NCI-H2227 (cell line): ENCODE results near the gene CAMK2A.

ENCODE experiments used
- DNase-seq: peaks from one replicate; lab custom pipeline; 2025; ENCODE audit not compliant: unreplicated experiment; lab: John Stamatoyannopoulos, UW

The CAMK2A gene

DNA sequence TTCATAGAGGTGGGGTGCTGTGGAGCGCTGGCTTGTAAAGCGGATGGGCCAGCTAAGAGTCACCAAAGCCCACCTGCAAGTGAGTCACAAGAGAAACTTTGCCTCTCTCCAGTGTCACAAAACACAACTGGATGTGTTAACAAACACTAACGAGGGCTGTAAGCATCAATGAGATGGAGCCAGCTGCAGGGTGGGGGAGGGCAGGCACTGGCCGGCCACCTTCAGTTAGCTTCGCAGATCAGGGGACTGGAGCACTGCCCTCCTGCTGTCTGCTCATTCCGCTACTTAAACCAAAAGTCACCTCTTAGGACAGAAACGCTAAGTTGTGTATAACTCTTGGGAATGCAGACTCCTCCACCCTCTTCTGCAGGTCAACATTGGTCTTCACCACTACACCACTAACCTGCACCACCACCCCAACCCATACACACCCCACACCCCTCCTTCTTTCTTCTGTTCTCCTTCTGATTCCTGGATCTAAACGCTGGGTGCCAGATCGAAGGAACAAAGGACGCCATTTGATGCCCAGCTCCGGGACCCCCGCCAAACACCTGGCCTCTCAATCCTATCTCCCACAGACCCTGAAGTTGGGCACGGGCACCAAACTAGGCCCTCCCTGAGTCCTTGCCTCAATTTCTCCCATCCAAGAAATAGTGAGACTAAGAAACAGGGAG lies 11.1 kb upstream of the CAMK2A start:
- no peak for DNase-seq

DNA sequence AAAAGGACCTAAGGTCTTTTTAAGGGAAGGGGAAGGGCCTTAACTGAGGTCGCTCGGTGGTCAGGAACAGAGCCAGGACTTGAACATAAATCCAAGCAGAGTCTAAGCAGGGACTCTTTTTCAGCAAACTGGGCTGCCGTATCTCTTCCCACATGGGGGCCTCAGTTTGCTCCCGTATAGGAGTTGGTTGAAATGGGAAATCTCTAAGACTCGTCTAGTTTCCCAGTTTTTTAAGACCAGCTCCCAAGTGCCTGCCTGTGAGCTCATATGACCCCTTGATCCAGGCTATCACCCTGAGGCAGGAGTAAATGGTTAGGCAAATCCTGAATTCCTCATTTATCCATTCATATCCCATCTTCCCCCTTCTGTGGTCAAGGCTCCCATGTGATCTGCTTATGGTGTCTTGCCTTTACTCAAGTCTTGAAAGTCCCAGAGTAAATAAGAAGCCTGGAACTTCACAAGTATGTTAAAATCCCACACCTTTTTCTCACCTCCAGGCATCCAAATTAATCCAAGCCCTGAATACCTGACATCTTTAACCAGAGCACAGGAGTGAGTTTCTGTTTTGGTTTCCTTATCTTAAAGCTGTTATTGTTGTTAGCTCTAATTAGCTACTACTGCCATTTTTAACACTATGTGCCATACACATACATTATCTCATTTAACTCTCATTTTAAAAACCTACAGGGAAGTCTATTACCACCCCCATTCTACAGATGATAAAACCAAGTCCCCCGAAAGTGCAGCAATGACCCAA lies 10.2 kb upstream of the CAMK2A start:
- DNase-seq, result no peak

DNA sequence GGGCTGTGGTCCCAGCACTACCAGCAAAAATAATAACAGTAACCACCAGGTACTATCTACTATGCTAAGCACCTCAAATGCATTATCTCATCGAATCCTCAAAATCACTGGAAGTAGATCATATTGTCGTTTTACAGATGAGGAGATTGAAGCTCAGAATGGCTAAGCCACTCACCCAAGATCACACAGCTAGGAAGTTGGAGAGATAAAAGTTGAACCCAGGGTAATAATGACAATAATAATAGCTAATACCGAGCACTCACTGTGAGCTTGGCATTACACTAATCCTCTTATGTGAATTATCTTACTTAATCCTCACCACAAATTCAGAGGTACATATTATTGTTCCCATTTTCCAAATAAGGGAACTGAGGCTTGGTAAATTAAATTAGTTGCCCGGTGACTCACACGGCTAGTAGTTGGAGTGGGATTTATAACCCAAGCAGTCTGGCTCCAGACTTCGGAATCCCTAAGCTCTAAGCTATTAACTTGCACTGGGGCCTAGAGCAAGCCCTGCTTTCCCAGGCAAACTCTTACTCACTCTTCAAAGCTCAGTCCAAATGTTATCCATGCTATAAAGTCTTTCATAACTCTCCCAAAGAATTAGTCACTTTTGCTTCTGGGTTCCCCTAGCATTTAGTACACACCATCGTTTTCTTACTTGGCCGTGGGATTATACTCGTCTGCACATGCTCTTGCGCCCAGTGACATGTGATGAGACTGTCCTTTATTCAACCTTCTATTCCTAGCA lies 9.3 kb upstream of the CAMK2A start:
- no peak for DNase-seq

DNA sequence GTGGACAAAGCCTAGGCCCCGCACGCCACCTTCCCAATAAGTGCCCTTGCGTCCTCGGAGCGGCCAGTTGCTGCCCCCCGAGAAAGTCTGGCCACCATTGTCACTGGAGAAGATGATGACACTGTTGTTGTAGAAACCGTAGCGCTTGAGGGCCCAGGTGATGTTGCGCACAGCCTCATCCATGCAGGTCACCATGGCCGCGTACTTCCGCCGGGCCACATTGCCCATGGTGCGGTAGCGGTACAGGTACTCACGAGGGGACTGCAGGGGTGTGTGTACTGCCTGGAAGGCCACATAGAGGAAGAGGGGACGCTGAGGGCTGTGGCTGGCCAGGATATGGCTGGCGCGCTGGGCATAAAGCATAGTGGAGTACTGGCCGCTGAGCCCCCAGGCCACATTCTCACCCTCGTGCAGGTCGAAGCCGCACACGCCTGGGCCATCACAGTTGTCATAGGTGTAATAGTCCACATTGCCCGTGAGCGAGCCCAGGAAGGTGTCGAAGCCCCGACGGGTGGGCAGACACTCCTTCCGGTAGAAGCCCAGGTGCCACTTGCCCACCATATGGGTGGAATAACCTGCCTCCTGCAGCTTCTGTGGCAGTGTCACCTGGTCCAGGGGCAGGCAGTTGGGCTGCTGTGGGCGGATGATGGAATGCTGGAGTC lies 8.5 kb upstream of the CAMK2A start:
- DNase-seq, result no peak

DNA sequence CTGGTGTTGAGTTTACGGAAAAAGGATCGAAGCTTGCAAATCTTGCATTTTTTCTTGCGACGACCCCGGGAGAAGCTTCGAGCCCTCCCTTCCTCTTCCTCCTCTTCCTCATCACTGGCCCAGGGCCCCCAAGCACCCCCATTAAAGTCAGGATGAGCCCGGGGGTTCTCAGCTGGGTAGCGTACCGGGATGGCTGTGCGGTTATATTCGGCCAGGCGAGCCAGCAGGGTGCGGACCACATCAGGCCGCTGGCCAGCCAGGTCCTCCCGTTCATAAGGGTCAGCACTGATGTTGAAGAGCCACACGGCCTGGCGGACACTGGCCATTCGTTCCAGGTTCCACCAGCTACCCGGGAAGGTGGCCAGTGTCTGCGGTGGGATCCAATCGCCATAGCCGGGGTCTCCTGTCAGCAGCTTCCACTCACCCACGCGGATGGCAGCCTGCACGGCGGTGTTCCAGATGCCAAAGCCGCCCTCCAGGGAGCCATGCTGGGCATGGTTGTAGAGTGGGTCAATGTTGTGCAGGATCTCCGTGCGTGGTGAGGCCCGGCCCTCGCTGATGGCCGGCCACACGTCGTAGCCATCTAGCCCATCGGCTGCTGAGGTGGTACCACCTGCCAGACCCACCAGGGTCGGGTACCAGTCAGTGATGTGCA lies 7.8 kb upstream of the CAMK2A start:
- DNase-seq, result no peak

DNA sequence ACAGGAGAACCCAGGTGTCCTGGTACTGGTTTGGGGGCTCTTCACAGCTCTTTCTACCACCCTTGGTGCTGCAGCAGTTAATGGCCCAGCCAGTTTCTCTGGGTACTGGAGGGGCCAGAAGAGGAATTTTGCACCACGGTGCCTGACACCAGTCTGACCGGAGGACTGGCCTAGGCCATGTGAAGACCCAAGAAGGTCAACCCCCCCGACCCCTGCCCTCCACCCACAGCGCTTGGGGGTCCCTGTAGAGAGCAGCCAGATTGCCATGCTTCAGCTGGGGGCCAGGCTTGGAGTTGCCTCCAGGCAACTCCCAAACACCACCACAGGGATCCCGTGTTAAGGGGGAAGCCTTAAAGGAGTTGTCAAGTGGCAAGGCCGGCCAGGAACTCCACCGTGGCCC lies 6.9 kb upstream of the CAMK2A start:
- no peak for DNase-seq

DNA sequence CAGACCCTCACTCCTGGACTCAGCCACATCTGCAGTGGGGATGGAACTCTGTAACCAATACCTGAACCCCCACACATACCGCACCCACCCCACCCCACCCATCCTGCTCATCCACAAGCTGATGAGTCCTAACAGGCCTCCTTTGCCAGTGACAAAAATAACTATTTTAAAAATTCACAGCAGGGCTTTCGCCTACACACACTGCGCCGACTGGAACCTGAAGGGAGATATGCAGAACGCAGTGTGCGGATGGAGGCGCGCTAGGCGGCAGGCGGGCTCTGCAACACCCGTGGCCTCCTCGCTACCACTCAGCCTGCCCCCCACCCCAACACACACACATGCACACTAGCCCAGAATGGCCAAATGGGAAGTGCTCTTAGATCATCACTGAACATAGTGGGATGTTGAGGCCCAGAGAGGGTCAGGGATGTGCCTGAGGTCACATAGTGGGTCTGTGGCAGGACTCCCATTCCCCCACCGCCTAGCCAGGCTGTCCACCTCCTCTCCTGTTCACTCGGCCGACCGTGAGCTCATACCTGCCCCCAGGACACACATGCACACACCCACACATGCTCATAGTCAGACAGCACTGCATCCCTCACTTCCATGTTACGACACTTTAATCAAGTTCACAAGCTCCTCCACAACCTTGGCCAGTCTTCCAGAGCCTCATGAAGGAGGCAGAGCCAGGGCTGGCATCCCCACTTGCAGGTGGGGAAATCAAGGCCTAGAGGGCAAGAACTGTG lies 6.3 kb upstream of the CAMK2A start:
- DNase-seq, result no peak

DNA sequence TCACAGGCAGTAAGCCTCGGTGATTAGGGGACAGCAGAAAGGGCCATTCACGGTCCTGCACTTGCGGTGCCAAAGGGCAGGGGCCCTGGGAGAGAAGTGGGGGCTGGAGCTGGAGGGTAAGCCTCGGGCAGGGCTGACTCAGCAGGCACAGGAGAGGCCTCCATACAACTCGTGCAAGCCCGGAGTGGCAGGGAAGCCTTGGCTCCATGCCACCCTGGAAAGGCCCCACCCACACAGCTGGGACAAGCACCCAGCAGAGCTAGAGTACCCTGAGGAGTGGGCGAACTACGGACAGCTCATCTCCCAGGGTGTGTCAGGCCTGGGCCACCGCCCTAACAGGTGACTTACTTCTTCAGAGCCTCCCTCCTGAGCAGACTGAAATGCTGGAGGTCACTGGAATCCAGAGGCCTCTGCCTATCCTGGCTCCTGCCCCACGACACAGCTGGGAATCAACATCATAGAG lies 5.6 kb upstream of the CAMK2A start:
- DNase-seq, result no peak

DNA sequence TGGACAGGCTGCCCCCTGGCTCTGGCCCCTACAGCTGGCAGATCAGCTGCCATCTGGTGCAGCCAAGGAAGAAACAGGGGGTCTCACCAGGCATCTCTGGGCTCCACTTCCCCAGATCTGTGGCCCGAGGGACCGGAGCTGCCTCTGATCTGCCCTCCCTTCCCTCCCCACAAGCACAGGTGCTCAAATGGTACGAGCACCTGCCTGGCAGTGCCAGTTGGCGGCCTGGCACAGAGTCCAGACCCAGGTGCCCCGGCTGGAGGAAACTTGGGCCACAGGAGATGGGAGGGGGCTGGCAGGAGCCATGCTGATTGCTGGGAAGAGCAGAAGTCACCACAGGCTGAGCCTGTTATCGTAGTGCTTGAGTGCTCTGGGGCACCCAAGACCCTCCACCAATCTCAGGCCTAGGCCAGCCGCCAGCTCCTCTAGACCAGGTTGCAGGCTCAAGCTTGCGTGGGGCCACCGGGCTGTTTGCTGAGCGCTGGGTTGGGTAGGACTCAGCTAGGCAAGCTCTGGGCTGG lies 5.0 kb upstream of the CAMK2A start:
- DNase-seq, result no peak

DNA sequence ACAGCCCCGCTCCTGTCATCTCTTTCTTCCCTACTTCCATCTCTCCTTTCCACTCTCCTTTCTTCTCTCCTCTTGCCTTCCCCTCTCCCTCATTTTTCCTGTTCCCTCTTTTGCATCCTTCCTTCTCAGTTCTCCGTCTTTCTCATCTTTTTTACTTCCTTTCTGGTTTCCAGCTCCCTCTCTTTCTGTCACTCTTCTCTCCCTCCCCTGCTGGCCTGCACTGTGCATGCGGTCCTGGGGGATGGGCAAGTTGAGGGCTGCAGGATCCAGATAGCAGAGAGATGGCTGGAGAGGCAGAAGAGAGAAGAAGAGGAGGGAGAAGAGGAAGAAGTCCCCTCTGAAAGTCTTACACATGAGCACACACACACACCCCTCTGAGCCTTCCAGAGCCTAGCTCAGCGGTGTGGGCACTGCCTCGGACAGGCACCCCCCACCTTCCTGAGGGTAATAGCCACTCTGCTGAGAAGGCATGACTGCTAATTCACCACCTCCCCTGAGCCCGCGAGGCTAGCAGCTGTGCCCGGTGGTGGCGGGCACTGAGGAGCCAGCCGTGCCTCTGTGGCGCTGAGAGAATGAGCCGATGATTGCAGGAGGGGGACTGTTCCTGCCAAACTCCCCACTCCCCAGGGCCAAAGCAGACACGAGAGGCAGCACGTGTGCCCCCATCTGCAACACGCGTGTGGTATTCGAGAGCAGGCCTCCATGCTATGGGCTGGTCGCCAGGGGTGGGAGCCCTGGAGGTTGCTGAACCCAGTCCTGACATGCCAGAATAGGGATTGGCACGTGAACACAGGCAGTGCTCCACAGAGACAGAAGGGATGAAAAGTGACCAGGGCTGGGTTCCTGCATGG lies 3.7 kb upstream of the CAMK2A start:
- no peak for DNase-seq

DNA sequence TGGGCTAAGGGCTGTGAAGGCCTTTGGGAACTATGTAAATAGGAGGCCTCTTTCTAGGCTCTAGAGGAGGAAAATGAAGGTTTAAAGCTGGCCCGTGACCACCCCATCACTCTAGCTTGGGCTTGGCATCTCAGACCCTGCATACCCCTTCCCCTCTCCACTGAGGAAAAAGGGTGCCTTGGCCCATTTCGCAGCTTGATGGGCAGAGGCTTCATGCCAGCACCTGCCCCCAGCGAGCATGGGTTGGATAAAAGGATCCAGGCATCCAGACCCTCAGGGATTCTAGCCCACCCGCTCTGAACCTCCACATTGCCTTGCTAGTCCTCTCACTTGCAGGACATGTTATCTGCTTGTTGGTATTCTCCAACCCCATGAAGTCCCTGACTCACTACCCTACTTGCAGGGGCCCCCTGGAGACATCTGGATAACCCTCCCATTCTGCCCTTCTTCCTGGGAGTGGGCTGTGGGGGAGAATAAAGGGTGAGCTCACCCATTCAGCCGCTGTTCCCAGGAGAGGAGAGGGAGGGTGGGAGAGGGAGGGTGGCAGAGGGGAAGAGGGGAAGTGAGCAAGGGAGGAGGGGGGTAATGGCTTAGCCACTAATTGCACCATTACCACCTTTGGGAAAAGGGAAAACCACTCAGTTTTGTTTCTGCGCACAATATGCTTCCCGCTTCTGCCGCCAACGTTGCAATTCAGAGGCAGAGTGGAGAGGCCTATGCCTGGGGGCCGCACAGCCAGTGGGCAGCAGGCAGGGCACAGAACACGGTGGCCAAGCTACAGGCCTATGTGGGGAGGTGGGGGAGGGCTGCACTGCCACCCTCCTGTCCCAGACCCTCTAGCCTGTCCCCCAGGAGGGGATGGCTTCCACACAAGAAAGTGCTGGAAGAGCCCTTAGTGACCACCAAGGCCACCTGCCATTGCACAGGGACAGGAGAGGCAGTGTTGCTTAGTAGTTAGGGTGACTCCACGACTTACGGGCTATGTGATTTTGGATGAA lies 2.1 kb upstream of the CAMK2A start:
- DNase-seq, result peak; percentile 33

DNA sequence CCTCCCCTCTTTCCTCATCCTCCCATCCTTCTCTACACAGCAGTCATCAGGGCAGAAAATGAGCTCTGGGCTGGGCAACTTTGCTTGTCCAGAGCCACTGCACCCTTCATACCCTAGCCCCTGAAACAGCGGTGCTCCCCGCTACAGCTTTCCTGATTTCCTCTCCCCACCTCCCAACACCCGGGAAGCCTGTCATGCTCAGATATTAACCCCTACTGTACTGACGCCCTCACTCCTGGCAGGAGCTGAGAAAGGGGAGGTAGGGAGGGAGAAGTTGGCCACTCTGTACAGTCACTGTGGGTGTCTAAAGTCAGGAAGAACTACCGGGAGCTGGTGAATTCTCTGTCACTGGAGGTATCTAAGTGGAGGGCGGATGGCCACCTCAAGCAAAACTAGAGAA lies 782 bp downstream of the CAMK2A start:
- DNase-seq, result no peak

DNA sequence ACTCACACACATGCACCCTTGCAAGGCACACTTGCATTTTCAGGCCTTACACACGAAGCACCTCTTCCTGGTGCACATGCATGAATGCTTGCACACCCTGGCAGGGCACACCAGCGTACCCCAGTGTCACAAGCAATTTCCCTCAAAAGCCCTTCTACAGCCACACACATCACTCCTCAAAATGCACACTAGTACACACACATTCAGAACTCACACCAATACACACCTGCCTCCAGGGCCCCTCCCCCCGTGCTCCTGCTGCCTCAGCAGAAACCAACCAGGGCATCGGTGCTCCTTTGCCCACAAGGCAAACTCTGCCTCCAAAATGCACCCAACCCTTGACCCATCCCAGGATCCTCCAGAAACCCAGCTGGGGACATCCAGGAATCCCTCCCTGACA lies 1.2 kb downstream of the CAMK2A start:
- no peak for DNase-seq

DNA sequence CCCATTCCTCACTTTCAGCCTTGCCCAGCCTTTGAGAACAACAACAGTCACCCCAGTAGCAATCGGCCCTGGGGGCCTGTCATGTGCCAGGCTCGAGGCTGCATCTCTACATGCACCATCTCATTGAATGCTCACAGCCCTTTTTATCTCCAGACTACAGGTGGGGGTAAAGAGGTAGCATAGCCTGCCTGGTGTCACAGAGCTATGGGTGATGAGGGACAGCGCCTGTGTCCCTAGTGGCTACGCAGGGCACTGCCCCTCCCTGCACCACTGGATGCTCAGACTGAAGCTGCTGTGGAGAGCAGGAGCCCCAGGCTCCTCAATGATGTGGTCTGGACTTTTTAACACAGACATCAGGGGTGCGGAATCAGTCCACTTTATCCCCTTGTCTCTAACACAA lies 2.8 kb downstream of the CAMK2A start:
- no peak for DNase-seq

DNA sequence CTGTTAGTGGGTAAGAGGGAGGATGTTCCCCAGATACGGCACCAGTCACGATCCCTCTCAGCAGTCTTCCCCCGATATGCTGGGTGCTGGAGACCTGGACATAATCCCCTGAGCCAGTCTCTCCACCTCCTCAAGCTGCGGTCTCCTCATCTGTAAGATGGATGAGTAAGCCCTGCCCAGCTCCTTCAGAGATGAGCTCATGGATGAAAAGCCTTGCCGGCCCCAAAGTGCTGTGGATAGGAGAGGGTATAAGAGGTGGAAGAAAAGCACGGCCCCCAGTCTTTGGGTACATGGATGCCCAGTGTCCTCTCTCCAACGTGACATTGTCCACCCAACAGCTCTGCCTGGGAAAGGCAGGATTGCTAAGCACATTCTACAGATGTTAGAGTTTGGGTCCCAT lies 4.5 kb downstream of the CAMK2A start:
- DNase-seq, result no peak

DNA sequence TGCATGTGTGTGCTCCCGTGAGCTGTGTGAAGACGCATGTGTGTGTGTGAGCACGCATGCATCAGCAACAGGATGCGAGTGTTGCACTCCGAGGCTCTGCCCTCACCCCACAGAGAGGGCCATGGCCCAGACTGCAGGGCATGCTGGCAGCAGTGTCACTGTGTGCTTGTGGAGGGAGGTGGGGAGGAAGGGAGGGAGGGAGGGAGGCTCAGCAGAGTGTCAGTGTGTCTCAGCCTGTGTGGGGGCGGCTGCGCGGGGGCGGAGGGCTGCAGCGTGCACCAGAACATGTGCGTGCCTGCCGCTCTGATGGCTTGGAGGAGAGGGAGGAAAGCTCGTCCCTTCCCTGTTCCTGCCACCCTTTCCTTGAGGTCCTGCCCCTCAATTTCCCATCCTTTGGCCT lies 5.3 kb downstream of the CAMK2A start:
- DNase-seq, result no peak

DNA sequence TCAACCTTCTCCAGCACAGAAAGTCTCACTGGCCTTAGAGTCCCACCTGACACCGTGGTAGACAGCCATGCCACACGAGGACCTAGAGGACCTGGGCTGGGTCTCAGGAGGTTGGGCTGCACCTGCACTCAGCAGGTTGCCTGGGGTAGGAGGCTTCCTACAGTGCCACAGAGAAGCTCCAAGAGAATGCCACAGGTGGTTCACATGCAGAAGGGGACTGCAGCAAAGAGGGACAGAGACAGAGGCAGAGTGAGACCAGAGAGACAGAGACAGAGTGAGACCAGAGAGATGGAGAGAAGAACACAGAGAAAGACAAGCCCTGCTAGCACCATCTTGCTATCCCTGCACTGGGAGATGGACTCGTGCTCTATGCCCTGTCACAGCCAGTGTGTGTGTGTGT lies 5.7 kb downstream of the CAMK2A start:
- DNase-seq, result no peak

DNA sequence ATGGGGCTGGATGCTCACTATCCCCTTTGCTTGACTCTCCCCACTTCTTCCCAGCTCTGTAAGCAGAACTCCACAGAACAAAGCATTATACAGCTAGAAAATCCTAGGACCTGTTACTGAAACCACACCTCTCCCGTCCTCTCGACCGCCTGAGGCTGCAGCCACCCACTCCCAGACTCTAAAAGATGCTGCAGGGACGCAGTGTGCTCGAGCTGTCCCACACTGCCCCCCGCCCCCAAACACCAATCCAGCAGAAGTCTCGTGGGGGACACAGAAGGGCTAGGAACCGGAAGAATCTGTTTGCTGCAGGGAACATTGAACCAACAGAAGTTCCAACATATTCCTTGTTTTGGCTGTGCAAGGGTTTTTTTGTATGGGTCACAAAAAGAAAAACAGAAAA lies 7.6 kb downstream of the CAMK2A start:
- no peak for DNase-seq
